K562 (cell line): ENCODE data around the gene PRR5. TPM values are rescaled to one million over a fixed set of nuclear protein-coding genes. Genes with fewer than 3 reads are reported as not detected.
"Not testable (repeated sequence)": the region's sequence is repeated elsewhere in the genome, so short reads cannot be mapped to it uniquely, and the experiment has no call there.

Experiments
- ATAC-seq: fragments of 200-7000 bp; cut with Tn5 transposase; 3 replicates; pipeline ENCODE4 v1.9.1; 2020; ENCODE audit warnings: moderate library complexity
- BruUV-seq: library from RNA; stranded (reverse); fragments of 400-500 nt; replicated peaks from 2 replicates; lab custom pipeline; 2021; lab: Mats Ljungman, UMichigan
- CTCF ChIA-PET: fragments of 300-600 bp; formaldehyde crosslinking; extraction: SDS; loops from one replicate; lab custom pipeline; 2021; ENCODE audit warnings: low intra/inter-chr PET ratio; lab: Yijun Ruan, JAX
- POLR2A ChIA-PET: fragments of 300-600, 350-650 bp; sonication (Branson Sonifier 250); formaldehyde crosslinking; extraction: SDS; loops from one replicate; lab custom pipeline; 2021; ENCODE audit warnings: antibody characterized with exemption, inconsistent platforms; lab: Yijun Ruan, JAX
- DNase-seq, 4 experiments: peaks; one replicate each; pipeline versions ENCODE4 v3.0.0 to v3.0.0-alpha.2; 2011 to 2018; ENCODE audit warnings: low spot score in 3 of 4, mixed read lengths in 3 of 4; ENCODE audit errors: extremely low read depth in 1 of 4
- FAIRE-seq: peaks from 2 replicates; lab custom pipeline; 2011; peaks lifted over from hg19 to GRCh38; lab: Jason Lieb, UNC
- H2AFZ ChIP-seq: 2 replicates; pipeline ENCODE4 v1.6.0; 2011; ENCODE audit warnings: low read depth, low read length, control low read depth, inconsistent platforms
- H3K27ac ChIP-seq: fragments of 200-600 bp; 3 replicates; pipeline ENCODE4 v1.8.0; 2011; ENCODE audit warnings: low read depth, mild to moderate bottlenecking, control low read depth, inconsistent platforms, low read length, moderate library complexity, mixed read lengths; ENCODE audit errors: extremely low read depth
- H3K27me3 ChIP-seq, 2 experiments: fragments of 300-600 bp in 1 of 2; 2 replicates in 1 of 2; 3 replicates in 1 of 2; pipeline versions ENCODE4 v1.6.0 to v1.8.0; 2011; ENCODE audit warnings: inconsistent platforms in 2 of 2, low read length in 2 of 2, mild to moderate bottlenecking in 1 of 2, mixed read lengths in 1 of 2, moderate library complexity in 1 of 2; ENCODE audit not compliant: control insufficient read depth in 2 of 2, insufficient read depth in 2 of 2
- H3K36me3 ChIP-seq: fragments of 300-600 bp; 3 replicates; pipeline ENCODE4 v1.8.0; 2011; ENCODE audit warnings: mild to moderate bottlenecking, low read length, inconsistent platforms; ENCODE audit not compliant: control insufficient read depth, insufficient read depth
- H3K4me1 ChIP-seq, 2 experiments: fragments of 200-600 bp in 1 of 2; replicated peaks in 1 of 2; 2 replicates in 1 of 2; 3 replicates in 1 of 2; pipeline versions ENCODE4 v1.5.1 to v1.8.0; 2011; ENCODE audit warnings: inconsistent platforms in 2 of 2, low read length in 2 of 2, mild to moderate bottlenecking in 1 of 2, mixed read lengths in 1 of 2, moderate library complexity in 1 of 2; ENCODE audit not compliant: control insufficient read depth in 2 of 2, insufficient read depth in 2 of 2
- H3K4me2 ChIP-seq: 2 replicates; pipeline ENCODE4 v1.6.1; 2011; ENCODE audit warnings: low read length, control low read depth, inconsistent platforms, mixed read lengths; ENCODE audit not compliant: insufficient read depth
- H3K4me3 ChIP-seq: fragments of 200-600 bp; sonication (generic), shearing (Covaris generic); 2 replicates; pipeline ENCODE4 v1.5.1; 2016; ENCODE audit warnings: control low read depth, inconsistent platforms
- H3K79me2 ChIP-seq: fragments of 200-600 bp; 3 replicates; pipeline ENCODE4 v1.8.0; 2011; ENCODE audit warnings: low read length, inconsistent platforms; ENCODE audit not compliant: control insufficient read depth, insufficient read depth
- H3K9ac ChIP-seq, 2 experiments: 2 replicates each; pipeline versions ENCODE4 v1.6.0 to v1.6.1; 2011; ENCODE audit warnings: low read depth in 2 of 2, low read length in 2 of 2, control low read depth in 1 of 2, inconsistent platforms in 1 of 2, mild to moderate bottlenecking in 1 of 2, mixed read lengths in 1 of 2; ENCODE audit not compliant: insufficient read depth in 1 of 2
- H3K9me1 ChIP-seq: one replicate; pipeline ENCODE4 v1.6.0; 2011; ENCODE audit warnings: inconsistent platforms, mild to moderate bottlenecking, low read length, moderate library complexity; ENCODE audit not compliant: control insufficient read depth, insufficient read depth
- H3K9me3 ChIP-seq: replicated peaks from 2 replicates; pipeline ENCODE4 v1.5.1; 2011; ENCODE audit warnings: low read depth, low read length, inconsistent platforms; ENCODE audit not compliant: control insufficient read depth, insufficient read depth
- H4K20me1 ChIP-seq: replicated peaks from 2 replicates; pipeline ENCODE4 v1.6.1; 2011; ENCODE audit warnings: low read length, inconsistent platforms, mixed read lengths; ENCODE audit not compliant: control insufficient read depth, insufficient read depth
- CEBPB ChIP-seq: fragments of 450-650 bp; IDR thresholded peaks from 2 replicates; pipeline ENCODE4 v1.6.1; 2016; ENCODE audit warnings: missing genetic modification characterization, missing compliant biosample characterization
- CEBPG ChIP-seq, 3 experiments: fragments of 200-800 bp in 1 of 3; sonication (Bioruptor generic) in 1 of 3; sonication (generic) in 1 of 3; formaldehyde crosslinking in 1 of 3; IDR thresholded peaks in 2 of 3; conservative IDR thresholded peaks in 1 of 3; 2 replicates each; pipeline versions ENCODE4 v1.6.1 to v1.8.0; 2016 to 2022; ENCODE audit warnings: missing compliant biosample characterization in 2 of 3, missing genetic modification characterization in 2 of 3, mild to moderate bottlenecking in 1 of 3, missing genetic modification reagents in 1 of 3
- RFX1 ChIP-seq: fragments of 450-650 bp; IDR thresholded peaks from 2 replicates; pipeline ENCODE4 v1.6.1; 2016; ENCODE audit warnings: mild to moderate bottlenecking, moderate library complexity
- SRF ChIP-seq, 2 experiments: fragments of 250-450, 450-650 bp in 1 of 2; sonication (Bioruptor Pico) in 1 of 2; sonication (generic) in 1 of 2; formaldehyde crosslinking; IDR thresholded peaks; 2 replicates each; pipeline versions ENCODE4 v1.5.0 to v1.5.1; 2020 to 2022; ENCODE audit warnings: mild to moderate bottlenecking in 1 of 2, missing genetic modification reagents in 1 of 2
- STAT5A ChIP-seq: IDR thresholded peaks from 2 replicates; pipeline ENCODE4 v1.6.1; 2012; ENCODE audit warnings: low read length, inconsistent platforms, borderline replicate concordance
- TRIM24 ChIP-seq, 2 experiments: fragments of 450-650 bp; IDR thresholded peaks; 2 replicates each; pipeline ENCODE4 v1.6.1; 2016
- WGBS: fragments of 100-300 bp; shearing (Covaris generic); methylation state at CpG from one replicate; pipeline ENCODE4 v1.1.6; 2016; ENCODE audit warnings: low coverage, mixed read lengths; ENCODE audit not compliant: insufficient coverage; ENCODE audit errors: missing lambda C conversion rate; 5-methylcytosine and 5-hydroxymethylcytosine counted together
- in situ Hi-C: fragments of 300-500 bp; cut with MboI; formaldehyde crosslinking; loops from 4 replicates; pipeline ENCODE4 v1.15.0; 2018; ENCODE audit warnings: inconsistent platforms, mixed read lengths
- intact Hi-C: fragments of 100-400 bp; cut with micrococcal nuclease; formaldehyde crosslinking; loops from 2 replicates; pipeline ENCODE4 v1.14.2; 2022
- polyA plus RNA-seq, 8 experiments: library from polyadenylated mRNA; depleted of rRNA in 4 of 8; stranded (reverse) in 5 of 8; unstranded in 3 of 8; fragments of >200 nt; fragmentation: Nextera tagmentation in 2 of 8; fragmentation: Illumina TruSeq in 1 of 8; extraction: Ambion mirVana in 2 of 8; extraction: Trizol in 1 of 8; gene quantifications; 2 replicates each; pipeline versions ENCODE4 v1.2.1 to v1.2.3, GENCODE V29; 2011 to 2014; ENCODE audit warnings: inconsistent platforms in 1 of 8, missing spikeins in 1 of 8
- total RNA-seq, 7 experiments: library from RNA; depleted of rRNA in 6 of 7; stranded (reverse); fragments of >200 nt in 6 of 7; fragmentation: Illumina TruSeq in 2 of 7; extraction: Trizol in 2 of 7; gene quantifications; 2 replicates each; pipeline versions ENCODE4 v1.2.1 to v1.2.3, GENCODE V29; 2011 to 2021; ENCODE audit warnings: low replicate concordance in 1 of 7

The PRR5 gene
- total and polyA plus RNA-seq, 9 of the 15 experiments (the other 6 are each of a cell fraction or from before 2014, with no cell fraction given) = 0.13 to 21.0 (median 7.5) TPM

DNA sequence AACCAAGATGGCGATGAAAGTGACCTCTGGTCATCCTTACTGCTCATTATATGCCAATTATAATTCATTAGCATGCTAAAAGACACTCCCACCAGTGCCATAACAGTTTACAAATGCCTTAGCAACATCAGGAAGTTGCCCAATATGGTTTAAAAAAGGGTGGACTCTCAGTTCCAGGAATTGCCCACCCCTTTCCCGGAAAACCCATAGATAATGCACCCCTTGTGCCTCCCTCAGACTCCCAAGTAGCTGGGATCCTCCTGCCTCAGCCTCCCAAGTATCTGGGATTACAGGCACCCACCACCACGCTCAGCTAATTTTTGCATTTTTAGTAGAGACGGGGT is 45.8 kb downstream of the PRR5 start:
- H3K9me3 ChIP-seq; in situ Hi-C loops; H4K20me1 ChIP-seq; H3K27ac ChIP-seq; H3K4me3 ChIP-seq; BruUV-seq; H3K27me3 ChIP-seq; H3K9me1 ChIP-seq; POLR2A ChIA-PET; intact Hi-C loops; H3K36me3 ChIP-seq; H3K4me2 ChIP-seq; FAIRE-seq; H3K79me2 ChIP-seq; CTCF ChIA-PET; ATAC-seq; H3K9ac ChIP-seq; H2AFZ ChIP-seq; TF ChIP-seq CEBPG (CRISPR knock-in tag; IDR thresholded peaks at IDR 0.05): not testable (repeated sequence)
- peaks cover 4 to 15% of the 10 kb centered on the region in 2 experiments; a peak in 3 of 5 replicates for H3K4me1 ChIP-seq
- peak; percentile 74 for TF ChIP-seq STAT5A
- peak; percentile 67; the same call in 1 of the 2 replicates for TF ChIP-seq CEBPB (tag)
- TF ChIP-seq SRF (CRISPR knock-in tag; IDR thresholded peaks at IDR 0.05) = peak in 1 of 2 experiments; percentile 57; a peak in 1 of 4 replicates
- peak; percentile 34 for TF ChIP-seq RFX1
- 0 out of 4 replicates have a peak, but pooled peaks of 1 of the 2 experiments have one; percentile 21 for TF ChIP-seq TRIM24 (IDR thresholded peaks at IDR 0.05)
- peak in 1 of 2 experiments; percentile 67; a peak in 2 of 4 replicates for TF ChIP-seq CEBPG (tag; conservative IDR thresholded peaks at IDR 0.05 in 1 of 2, IDR thresholded peaks at IDR 0.05 in 1 of 2)
- peak in 1 of 4 experiments; percentile 36 for DNase-seq
- 42% methylated on average over 3 of the region's 4 CpGs for WGBS
